CD4-positive, alpha-beta T cell (primary cell): ENCODE measurements around the gene CCR5AS.

ENCODE experiments used
- ATAC-seq: fragments of 200-7000 bp; cut with Tn5 transposase; one replicate; pipeline ENCODE4 v1.10.0; 2022; ENCODE audit warnings: mild to moderate bottlenecking; ENCODE audit not compliant: poor library complexity
- CTCF ChIA-PET: fragments of 350-600 bp; sonication (Branson Sonifier 250); formaldehyde crosslinking; loops from one replicate; lab custom pipeline; 2021; ENCODE audit warnings: antibody characterized with exemption, inconsistent platforms; lab: Charles Lee
- POLR2A ChIA-PET: fragments of 350-600 bp; sonication (Branson Sonifier 250); formaldehyde crosslinking; loops from one replicate; lab custom pipeline; 2021; ENCODE audit warnings: antibody characterized with exemption, inconsistent platforms; lab: Charles Lee
- DNase-seq, 14 experiments: peaks; one replicate each; pipeline ENCODE4 v3.0.0-alpha.2; 2013 to 2020; ENCODE audit warnings: mixed read lengths in 2 of 14
- H3K27ac ChIP-seq, 2 donors: one replicate each; pipeline versions ENCODE4 v1.5.1 to v1.7.0; 2013; ENCODE audit warnings: low read length in 2 of 2, low read depth in 1 of 2, mild to moderate bottlenecking in 1 of 2
- H3K27me3 ChIP-seq, 2 experiments: 1 replicate in 1 of 2; 2 replicates in 1 of 2; pipeline versions ENCODE4 v1.6.1 to v1.7.0; 2013; ENCODE audit warnings: low read length in 2 of 2, control low read depth in 1 of 2, mild to moderate bottlenecking in 1 of 2, moderate library complexity in 1 of 2; ENCODE audit not compliant: insufficient read depth in 2 of 2, control insufficient read depth in 1 of 2
- H3K36me3 ChIP-seq: one replicate; pipeline ENCODE4 v1.6.1; 2013; ENCODE audit warnings: low read length, control low read depth; ENCODE audit not compliant: insufficient read depth
- H3K4me1 ChIP-seq: one replicate; pipeline ENCODE4 v1.6.1; 2013; ENCODE audit warnings: low read length, control low read depth; ENCODE audit not compliant: insufficient read depth
- H3K4me3 ChIP-seq: one replicate; pipeline ENCODE4 v1.5.1; 2013; ENCODE audit warnings: mild to moderate bottlenecking, low read length, moderate library complexity
- H3K9me3 ChIP-seq, 2 experiments: 1 replicate in 1 of 2; 2 replicates in 1 of 2; pipeline versions ENCODE4 v1.6.1 to v1.7.0; 2013; ENCODE audit warnings: low read length in 2 of 2, mild to moderate bottlenecking in 2 of 2, control low read depth in 1 of 2, moderate library complexity in 1 of 2; ENCODE audit not compliant: control insufficient read depth in 1 of 2, insufficient read depth in 1 of 2
- H3K27ac Mint-ChIP-seq: one replicate; pipeline ENCODE4 v1.8.0; 2020; ENCODE audit warnings: mixed read lengths
- H3K27me3 Mint-ChIP-seq: one replicate; pipeline ENCODE4 v1.8.0; 2021; ENCODE audit warnings: mixed read lengths
- H3K36me3 Mint-ChIP-seq: one replicate; pipeline ENCODE4 v1.8.0; 2021; ENCODE audit warnings: low read depth, mixed read lengths
- H3K4me1 Mint-ChIP-seq: one replicate; pipeline ENCODE4 v1.8.0; 2021; ENCODE audit warnings: low read depth, mixed read lengths
- H3K4me3 Mint-ChIP-seq: one replicate; pipeline ENCODE4 v1.8.0; 2020; ENCODE audit warnings: mild to moderate bottlenecking, mixed read lengths
- H3K9me3 Mint-ChIP-seq: one replicate; pipeline ENCODE4 v1.8.0; 2020; ENCODE audit warnings: mixed read lengths
- intact Hi-C, 2 experiments: fragments of 100-400 bp; cut with DNase I in 1 of 2; cut with micrococcal nuclease in 1 of 2; formaldehyde crosslinking; loops; one replicate each; pipeline versions ENCODE4 v1.15.1 to v1.9.0; 2023 to 2025; cut with DNase I, micrococcal nuclease
- TF ChIP-seq, protein P1 (sequence below): fragments of 200-600 bp; IDR thresholded peaks from one replicate; pipeline ENCODE4 v1.8.0; 2022; ENCODE audit warnings: antibody characterized with exemption, mild to moderate bottlenecking

The CCR5AS gene

DNA sequence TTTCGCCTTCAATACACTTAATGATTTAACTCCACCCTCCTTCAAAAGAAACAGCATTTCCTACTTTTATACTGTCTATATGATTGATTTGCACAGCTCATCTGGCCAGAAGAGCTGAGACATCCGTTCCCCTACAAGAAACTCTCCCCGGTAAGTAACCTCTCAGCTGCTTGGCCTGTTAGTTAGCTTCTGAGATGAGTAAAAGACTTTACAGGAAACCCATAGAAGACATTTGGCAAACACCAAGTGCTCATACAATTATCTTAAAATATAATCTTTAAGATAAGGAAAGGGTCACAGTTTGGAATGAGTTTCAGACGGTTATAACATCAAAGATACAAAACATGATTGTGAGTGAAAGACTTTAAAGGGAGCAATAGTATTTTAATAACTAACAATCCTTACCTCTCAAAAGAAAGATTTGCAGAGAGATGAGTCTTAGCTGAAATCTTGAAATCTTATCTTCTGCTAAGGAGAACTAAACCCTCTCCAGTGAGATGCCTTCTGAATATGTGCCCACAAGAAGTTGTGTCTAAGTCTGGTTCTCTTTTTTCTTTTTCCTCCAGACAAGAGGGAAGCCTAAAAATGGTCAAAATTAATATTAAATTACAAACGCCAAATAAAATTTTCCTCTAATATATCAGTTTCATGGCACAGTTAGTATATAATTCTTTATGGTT, 35.9 kb downstream of the CCR5AS start, which contains the start of gene CCR5:
TSS of gene CCR5 (plus strand) at position 108 of the 680 bp plus-strand sequence. CDS start 1,957 bp downstream, outside the sequence.
- intact Hi-C loops: loop anchor here in 1 of 2 experiments (5.0 kb wide), 1 partner anchor 294 kb away; no protein-coding TSS in a partner anchor
- ATAC-seq (peak; percentile 60), DNase-seq (peak in 5 of 14 experiments; percentile 28 to 77 (median 54))
- H3K36me3 Mint-ChIP-seq: no peaks in the 10 kb centered on the region
- ChIA-PET CTCF (interaction anchor here (1.1 to 6.3 kb wide), 3 partner anchors 77 to 118 kb away, joined by 3 to 86 read pairs (median 6); no protein-coding TSS in a partner anchor), POLR2A (interaction anchor here (1.0 to 2.1 kb wide), 5 partner anchors 10 to 306 kb away, joined by 3 to 7 read pairs (median 7); no protein-coding TSS in a partner anchor)
- TF ChIP-seq, protein P1, sequence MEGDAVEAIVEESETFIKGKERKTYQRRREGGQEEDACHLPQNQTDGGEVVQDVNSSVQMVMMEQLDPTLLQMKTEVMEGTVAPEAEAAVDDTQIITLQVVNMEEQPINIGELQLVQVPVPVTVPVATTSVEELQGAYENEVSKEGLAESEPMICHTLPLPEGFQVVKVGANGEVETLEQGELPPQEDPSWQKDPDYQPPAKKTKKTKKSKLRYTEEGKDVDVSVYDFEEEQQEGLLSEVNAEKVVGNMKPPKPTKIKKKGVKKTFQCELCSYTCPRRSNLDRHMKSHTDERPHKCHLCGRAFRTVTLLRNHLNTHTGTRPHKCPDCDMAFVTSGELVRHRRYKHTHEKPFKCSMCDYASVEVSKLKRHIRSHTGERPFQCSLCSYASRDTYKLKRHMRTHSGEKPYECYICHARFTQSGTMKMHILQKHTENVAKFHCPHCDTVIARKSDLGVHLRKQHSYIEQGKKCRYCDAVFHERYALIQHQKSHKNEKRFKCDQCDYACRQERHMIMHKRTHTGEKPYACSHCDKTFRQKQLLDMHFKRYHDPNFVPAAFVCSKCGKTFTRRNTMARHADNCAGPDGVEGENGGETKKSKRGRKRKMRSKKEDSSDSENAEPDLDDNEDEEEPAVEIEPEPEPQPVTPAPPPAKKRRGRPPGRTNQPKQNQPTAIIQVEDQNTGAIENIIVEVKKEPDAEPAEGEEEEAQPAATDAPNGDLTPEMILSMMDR: no peak
- peak within 1 kb of the TSS; percentile 43 for H3K4me3 ChIP-seq
- no peaks in the 10 kb centered on the region for H3K36me3 ChIP-seq
- H3K9me3 Mint-ChIP-seq: no peaks in the 10 kb centered on the region
- peak within 1 kb of the TSS in 1 of 2 donors; percentile 69 for H3K27ac ChIP-seq
- peak within 1 kb of the TSS; percentile 77 for H3K27ac Mint-ChIP-seq
- H3K9me3 ChIP-seq: no peaks in the 10 kb centered on the region
- no peaks in the 10 kb centered on the region for H3K27me3 ChIP-seq
- peak within 1 kb of the TSS; percentile 34 for H3K4me3 Mint-ChIP-seq
- peaks cover 67% of the 10 kb centered on the region for H3K4me1 ChIP-seq
- peaks cover 58% of the 10 kb centered on the region for H3K4me1 Mint-ChIP-seq
- H3K27me3 Mint-ChIP-seq: no peaks in the 10 kb centered on the region

DNA sequence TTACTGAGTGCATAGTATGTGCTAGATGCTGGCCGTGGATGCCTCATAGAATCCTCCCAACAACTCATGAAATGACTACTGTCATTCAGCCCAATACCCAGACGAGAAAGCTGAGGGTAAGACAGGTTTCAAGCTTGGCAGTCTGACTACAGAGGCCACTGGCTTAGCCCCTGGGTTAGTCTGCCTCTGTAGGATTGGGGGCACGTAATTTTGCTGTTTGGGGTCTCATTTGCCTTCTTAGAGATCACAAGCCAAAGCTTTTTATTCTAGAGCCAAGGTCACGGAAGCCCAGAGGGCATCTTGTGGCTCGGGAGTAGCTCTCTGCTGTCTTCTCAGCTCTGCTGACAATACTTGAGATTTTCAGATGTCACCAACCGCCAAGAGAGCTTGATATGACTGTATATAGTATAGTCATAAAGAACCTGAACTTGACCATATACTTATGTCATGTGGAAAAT, 37.2 kb downstream of the CCR5AS start:
- Mint-ChIP-seq H3K27ac (peak overlapping the region; percentile 77), H3K4me3 (peak overlapping the region; percentile 32), H3K4me1 (peaks cover 45% of the 10 kb centered on the region), H3K36me3 (no peaks in the 10 kb centered on the region), H3K9me3 (no peaks in the 10 kb centered on the region), H3K27me3 (no peaks in the 10 kb centered on the region)
- Histone ChIP-seq H3K36me3 (no peaks in the 10 kb centered on the region), H3K4me1 (peaks cover 62% of the 10 kb centered on the region), H3K4me3 (no peak overlapping the region), H3K27me3 (no peaks in the 10 kb centered on the region), H3K9me3 (no peaks in the 10 kb centered on the region), H3K27ac (peak overlapping the region in 1 of 2 donors; percentile 69)
- intact Hi-C loops: loop anchor here in 1 of 2 experiments (5.0 kb wide), 1 partner anchor 292 kb away; no protein-coding TSS in a partner anchor
- CTCF ChIA-PET: interaction anchor here (1.0 to 6.3 kb wide), 14 partner anchors 8 to 431 kb away, joined by 3 to 86 read pairs (median 8); partner anchors contain the start of gene CCR2
- TF ChIP-seq, protein P1: no peak
- no peak for DNase-seq
- POLR2A ChIA-PET: interaction anchor here (0.6 to 2.1 kb wide), 10 partner anchors 8 to 374 kb away, joined by 3 to 7 read pairs (median 4); no protein-coding TSS in a partner anchor
- ATAC-seq: no peak

GRCh38 chr3:46369151-46369550, 37.7 kb downstream of the CCR5AS start:
- TF ChIP-seq, protein P1: no peak

More at GRCh38 chr3:46369151-46369550, 37.7 kb downstream of the CCR5AS start:
- H3K27me3 ChIP-seq: no peaks in the 10 kb centered on the region
- no peak overlapping the region for H3K4me3 Mint-ChIP-seq
- H3K9me3 Mint-ChIP-seq: no peaks in the 10 kb centered on the region
- peaks cover 40% of the 10 kb centered on the region for H3K4me1 Mint-ChIP-seq
- H3K9me3 ChIP-seq: no peaks in the 10 kb centered on the region
- intact Hi-C loops: no loop called here
- peak overlapping the region; percentile 77 for H3K27ac Mint-ChIP-seq
- no peaks in the 10 kb centered on the region for H3K36me3 ChIP-seq
- peaks cover 57% of the 10 kb centered on the region for H3K4me1 ChIP-seq
- H3K4me3 ChIP-seq: no peak overlapping the region
- H3K27ac ChIP-seq: peak overlapping the region in 1 of 2 donors; percentile 69
- ChIA-PET POLR2A (interaction anchor here (0.8 to 2.1 kb wide), 9 partner anchors 9 to 271 kb away, joined by 3 to 7 read pairs (median 4); no protein-coding TSS in a partner anchor), CTCF (interaction anchor here (0.9 to 6.3 kb wide), 26 partner anchors 9 to 431 kb away, joined by 3 to 86 read pairs (median 6); partner anchors contain the start of genes CCR1 and CCR2)
- no peaks in the 10 kb centered on the region for H3K27me3 Mint-ChIP-seq
- no peaks in the 10 kb centered on the region for H3K36me3 Mint-ChIP-seq
- DNase-seq (no peak), ATAC-seq (no peak)
